Kidney (tissue), 14 donors: ENCODE results near the gene RAB3B. TPM values are rescaled to one million over a fixed set of nuclear protein-coding genes. Genes with fewer than 3 reads are reported as not detected.
"Not testable (repeated sequence)": the region's sequence is repeated elsewhere in the genome, so short reads cannot be mapped to it uniquely, and the experiment has no call there.

ENCODE experiments used
- DNase-seq, 5 donors: peaks; one replicate each; pipeline ENCODE4 v3.0.0-alpha.2; 2013 to 2020
- FAIRE-seq: peaks from 2 replicates; lab custom pipeline; 2012; peaks lifted over from hg19 to GRCh38; lab: Jason Lieb, UNC
- H3K27ac ChIP-seq, 2 donors: one replicate each; pipeline ENCODE4 v1.7.0; 2013; ENCODE audit warnings: low read depth in 2 of 2, low read length in 2 of 2, inconsistent platforms in 1 of 2
- H3K27me3 ChIP-seq: one replicate; pipeline ENCODE4 v1.7.1; 2013; ENCODE audit warnings: low read length, inconsistent platforms; ENCODE audit not compliant: control insufficient read depth, insufficient read depth
- H3K36me3 ChIP-seq, 3 donors: one replicate each; pipeline versions ENCODE4 v1.7.0 to v1.7.1; 2013; ENCODE audit warnings: low read length in 3 of 3, control low read depth in 1 of 3, inconsistent platforms in 1 of 3; ENCODE audit not compliant: insufficient read depth in 3 of 3, control insufficient read depth in 2 of 3
- H3K4me1 ChIP-seq, 3 donors: one replicate each; pipeline versions ENCODE4 v1.7.0 to v1.7.1; 2013; ENCODE audit warnings: low read length in 3 of 3, inconsistent platforms in 1 of 3, low read depth in 1 of 3; ENCODE audit not compliant: control insufficient read depth in 2 of 3, insufficient read depth in 2 of 3
- H3K4me3 ChIP-seq, 3 donors: one replicate each; pipeline versions ENCODE4 v1.7.0 to v1.8.1; 2013; ENCODE audit warnings: low read length in 3 of 3, control low read depth in 1 of 3, inconsistent platforms in 1 of 3
- H3K9ac ChIP-seq, 3 donors: one replicate each; pipeline versions ENCODE4 v1.7.0 to v1.7.1; 2013; ENCODE audit warnings: low read length in 3 of 3, control low read depth in 1 of 3, inconsistent platforms in 1 of 3
- H3K9me3 ChIP-seq, 3 donors: one replicate each; pipeline versions ENCODE4 v1.7.0 to v1.7.1; 2013; ENCODE audit warnings: low read length in 3 of 3, control low read depth in 1 of 3, inconsistent platforms in 1 of 3; ENCODE audit not compliant: control insufficient read depth in 2 of 3, insufficient read depth in 1 of 3
- CTCF ChIP-seq: IDR thresholded peaks from 3 replicates; pipeline ENCODE4 v1.5.1; 2012; ENCODE audit warnings: mild to moderate bottlenecking, moderate library complexity, borderline replicate concordance; ENCODE audit not compliant: insufficient read depth; ENCODE audit errors: extremely low read depth
- intact Hi-C: fragments of 100-400 bp; cut with DNase I; formaldehyde crosslinking; loops from one replicate; pipeline ENCODE4 v1.11.1; 2022
- polyA plus RNA-seq: library from polyadenylated mRNA; stranded (reverse); fragments of 350-450 nt; fragmentation: Illumina TruSeq; extraction: RNeasy Lipid Tissue Mini Kit (QIAGEN cat#74804); gene quantifications from one replicate; pipeline ENCODE4 v1.2.3, GENCODE V29; 2014; ENCODE audit warnings: low read depth, low replicate concordance; ENCODE audit not compliant: insufficient read depth
- total RNA-seq: library from RNA; stranded (reverse); fragmentation: NEBNext Ultra II Directional; extraction: Animal tissue kit (Norgen Biotek cat#: 25700); gene quantifications from one replicate; pipeline ENCODE4 v1.2.1, GENCODE V29; 2021
- donor health status: control.
- donor health status: control.
- donor health status: control.
- donor health status: control.
- donor health status: control.
- donor health status: DM: yes; HTN: yes; CAD: no.
- donor health status: Normal renal cell carcinoma (clear cell type).

RAB3B gene
- total and polyA plus RNA-seq, 2 donors from 2014 or later, result 0.60 to 0.72 TPM

- no peak overlapping the region for H3K4me3 ChIP-seq
- H3K9ac ChIP-seq, result peak overlapping the region in 1 of 3 donors; percentile 7
- TF ChIP-seq CTCF, result no peak
- H3K9me3 ChIP-seq, result no peaks in the 10 kb centered on the region
- H3K27ac ChIP-seq, result no peak overlapping the region
- H3K36me3 ChIP-seq, result no peaks in the 10 kb centered on the region
- H3K27me3 ChIP-seq, result no peaks in the 10 kb centered on the region
- intact Hi-C loops, result no loop called here
- H3K4me1 ChIP-seq, result no peaks in the 10 kb centered on the region
- FAIRE-seq, result no peak
- no peak for DNase-seq
Measured at GRCh38 chr1:51899022-51899421, 91.5 kb downstream of the RAB3B start.

- no peak overlapping the region for H3K4me3 ChIP-seq
- no peak for TF ChIP-seq CTCF
- H3K27ac ChIP-seq, result no peak overlapping the region
- no peaks in the 10 kb centered on the region for H3K27me3 ChIP-seq
- H3K9me3 ChIP-seq, result no peaks in the 10 kb centered on the region
- FAIRE-seq (no peak), DNase-seq (peak in 2 of 5 donors; percentile 39 to 48)
- no peaks in the 10 kb centered on the region for H3K4me1 ChIP-seq
- H3K9ac ChIP-seq, result no peak overlapping the region
- intact Hi-C loops, result no loop called here
- H3K36me3 ChIP-seq, result no peaks in the 10 kb centered on the region
Measured at GRCh38 chr1:51898090-51898734, 92.3 kb downstream of the RAB3B start.

- Histone ChIP-seq H3K9ac (no peak overlapping the region), H3K4me1 (no peaks in the 10 kb centered on the region), H3K36me3 (no peaks in the 10 kb centered on the region), H3K27me3 (no peaks in the 10 kb centered on the region), H3K27ac (no peak overlapping the region), H3K4me3 (no peak overlapping the region), H3K9me3 (no peaks in the 10 kb centered on the region)
- intact Hi-C loops, result no loop called here
- DNase-seq (no peak), FAIRE-seq (no peak)
- no peak for TF ChIP-seq CTCF
Measured at GRCh38 chr1:51897699-51898031, 92.8 kb downstream of the RAB3B start.

GRCh38 chr1:51894748-51895147, 95.8 kb downstream of the RAB3B start:
- FAIRE-seq, H3K27me3 ChIP-seq, intact Hi-C loops, H3K36me3 ChIP-seq, H3K9ac ChIP-seq, H3K27ac ChIP-seq, H3K9me3 ChIP-seq, DNase-seq, H3K4me1 ChIP-seq, H3K4me3 ChIP-seq: not testable (repeated sequence)
